NCI-H82 (cell line): ENCODE measurements around the gene ANXA10.
"Not testable (repeated sequence)": the region's sequence is repeated elsewhere in the genome, so short reads cannot be mapped to it uniquely, and the experiment has no call there.

Experiments used
- DNase-seq: peaks from one replicate; lab custom pipeline; 2025; lab: John Stamatoyannopoulos, UW

ANXA10 gene

GRCh38 chr4:168162604-168163003, 70.3 kb downstream of the ANXA10 start:
- DNase-seq: no peak

- no peak for DNase-seq
Measured at GRCh38 chr4:168163106-168163505, 70.8 kb downstream of the ANXA10 start.

DNA sequence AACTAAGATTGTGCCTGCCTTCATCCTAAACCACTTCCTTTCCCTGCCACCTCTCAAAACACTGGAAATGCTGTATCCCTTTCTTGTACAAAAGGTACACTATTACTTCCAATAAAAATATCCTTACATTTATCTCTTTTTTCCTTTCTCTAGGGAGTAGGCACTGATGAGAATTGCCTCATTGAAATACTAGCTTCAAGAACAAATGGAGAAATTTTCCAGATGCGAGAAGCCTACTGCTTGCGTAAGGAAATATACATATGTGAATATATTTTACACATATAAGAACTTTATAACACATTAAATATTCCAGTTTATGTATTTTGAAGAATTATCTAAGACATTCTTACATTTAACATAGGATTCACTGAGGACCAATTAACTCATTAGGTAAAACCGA, 71.7 kb downstream of the ANXA10 start:
- DNase-seq: no peak

DNA sequence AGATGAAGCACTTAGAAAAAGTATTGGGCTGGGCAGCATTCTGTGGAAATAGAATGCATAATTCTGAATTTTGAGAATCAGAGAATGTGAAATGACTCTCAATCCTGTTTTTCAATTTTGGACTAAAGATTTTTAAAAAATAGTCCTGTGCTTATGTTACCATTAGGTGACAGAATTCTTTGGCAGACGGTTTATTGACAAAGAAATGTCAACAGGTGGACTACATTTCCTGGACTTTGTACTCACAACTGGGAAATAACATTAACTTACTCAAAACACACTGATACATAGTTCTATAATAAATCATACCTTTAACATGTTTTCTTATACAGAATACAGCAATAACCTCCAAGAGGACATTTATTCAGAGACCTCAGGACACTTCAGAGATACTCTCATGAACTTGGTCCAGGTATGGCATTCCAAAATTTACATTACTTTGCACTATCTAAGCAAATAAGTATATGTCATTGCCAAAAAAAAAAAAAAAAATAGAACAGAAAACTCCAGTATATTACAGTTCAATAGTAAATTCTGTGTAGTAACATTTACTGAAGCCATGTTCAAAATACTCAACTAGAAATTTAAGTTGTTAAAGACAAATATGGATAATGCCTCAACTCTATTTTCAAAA, 72.7 kb downstream of the ANXA10 start:
- DNase-seq: no peak

DNA sequence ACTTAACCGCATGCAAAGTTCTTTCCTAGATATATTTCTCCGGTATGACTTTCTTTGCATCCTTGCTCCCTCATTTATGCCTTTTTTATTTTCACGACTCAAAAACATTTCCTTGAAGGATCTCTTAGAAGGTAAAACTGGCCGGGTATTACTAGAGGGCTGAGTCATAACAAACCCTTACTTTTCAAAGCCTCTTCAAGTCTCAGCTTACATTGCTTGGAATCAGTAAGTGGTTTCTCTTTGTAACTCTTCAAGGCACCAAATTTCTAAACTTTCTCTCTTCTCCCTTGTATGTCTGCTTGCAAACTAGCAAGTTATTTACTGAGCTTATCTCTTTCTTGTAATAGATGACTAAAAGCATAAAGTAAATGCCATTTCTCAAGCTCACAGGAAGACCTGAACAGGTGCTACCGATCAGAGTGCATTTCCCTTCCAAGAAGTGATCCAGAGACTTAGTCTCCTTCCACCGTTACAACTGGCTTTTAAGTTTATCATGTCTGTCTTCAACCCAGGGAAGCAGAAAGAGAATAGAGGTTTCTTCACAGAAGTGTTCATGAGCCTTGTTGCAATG, 75.5 kb downstream of the ANXA10 start:
- DNase-seq: no peak

DNA sequence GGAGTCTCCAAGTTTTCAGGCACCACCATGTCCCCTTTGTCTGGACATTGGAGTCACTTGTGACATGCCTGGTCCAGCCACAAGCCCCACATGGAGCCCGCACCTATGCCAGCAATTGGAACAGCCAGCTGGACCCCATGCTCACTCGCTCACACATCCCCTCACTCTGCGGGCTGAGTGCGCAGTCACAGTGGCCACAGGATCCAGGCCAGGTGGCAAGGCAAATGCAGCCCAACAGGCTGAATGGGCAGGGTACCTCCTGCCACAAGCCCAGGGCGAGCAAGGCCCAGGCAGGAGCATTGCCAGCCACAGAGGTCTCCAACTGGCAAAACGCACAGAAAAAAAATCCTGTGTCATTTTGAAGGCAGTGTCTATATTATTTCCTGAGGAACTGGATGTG, 82.0 kb downstream of the ANXA10 start:
- DNase-seq: no peak

GRCh38 chr4:168177546-168178149, 85.3 kb downstream of the ANXA10 start:
- DNase-seq: no peak

DNA sequence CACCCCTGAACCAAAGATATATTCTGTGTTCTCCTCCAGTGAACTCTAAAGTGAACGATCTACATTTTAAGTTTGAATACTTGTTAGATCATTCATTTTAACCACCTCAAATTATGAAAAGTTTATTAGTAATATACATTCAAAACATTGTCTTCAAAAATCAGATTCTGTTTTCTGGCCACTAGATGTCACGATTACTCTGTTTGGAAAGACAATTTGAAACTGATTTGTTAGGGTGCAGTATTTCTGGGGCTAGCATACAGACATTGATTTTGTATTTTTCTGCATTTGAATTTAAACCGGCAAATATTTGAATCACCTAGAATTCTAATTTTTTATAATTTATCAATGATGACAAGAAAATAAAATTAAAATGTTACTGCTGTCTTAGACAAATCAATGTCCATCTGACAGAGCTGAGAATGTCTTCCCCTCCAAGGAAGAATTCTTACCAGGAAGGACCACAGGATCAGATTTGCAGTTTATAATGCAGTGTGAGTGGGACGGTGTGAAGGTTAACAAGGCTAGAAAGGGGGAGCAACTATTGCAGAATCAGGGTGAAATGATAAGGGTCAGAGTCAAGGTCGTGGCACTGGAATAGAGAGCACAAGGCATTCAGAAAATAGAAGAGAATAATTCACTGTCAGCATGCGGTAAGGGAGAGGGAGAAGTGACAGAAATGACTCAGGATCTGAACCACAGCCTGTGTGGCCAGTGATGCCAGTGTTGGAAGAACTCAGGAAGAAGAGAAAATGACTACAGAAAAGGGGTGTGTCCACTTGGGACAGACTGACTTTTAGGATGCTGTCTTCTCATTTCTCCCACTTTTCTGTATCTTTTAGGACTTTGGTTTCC, 91.6 kb downstream of the ANXA10 start:
- peak; percentile 22 for DNase-seq

DNA sequence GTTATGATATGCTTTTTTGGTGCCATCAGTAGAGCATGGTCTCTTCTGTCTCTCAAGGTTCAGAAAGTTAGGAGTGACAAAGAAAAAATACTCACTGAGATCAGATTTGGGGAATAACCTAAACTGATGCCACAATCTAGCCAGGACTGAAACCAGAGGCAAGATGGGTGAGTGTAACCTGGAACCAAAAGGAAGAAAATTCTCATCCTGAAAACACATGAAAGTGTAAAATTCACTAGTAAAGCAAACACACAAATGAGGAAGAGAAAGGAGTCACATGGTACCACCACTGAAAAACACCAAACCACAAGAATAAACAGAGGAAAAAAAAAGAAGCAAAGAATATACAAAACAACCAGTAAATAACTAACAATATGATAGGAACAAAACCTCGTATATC, 96.4 kb downstream of the ANXA10 start:
- DNase-seq: no peak

DNA sequence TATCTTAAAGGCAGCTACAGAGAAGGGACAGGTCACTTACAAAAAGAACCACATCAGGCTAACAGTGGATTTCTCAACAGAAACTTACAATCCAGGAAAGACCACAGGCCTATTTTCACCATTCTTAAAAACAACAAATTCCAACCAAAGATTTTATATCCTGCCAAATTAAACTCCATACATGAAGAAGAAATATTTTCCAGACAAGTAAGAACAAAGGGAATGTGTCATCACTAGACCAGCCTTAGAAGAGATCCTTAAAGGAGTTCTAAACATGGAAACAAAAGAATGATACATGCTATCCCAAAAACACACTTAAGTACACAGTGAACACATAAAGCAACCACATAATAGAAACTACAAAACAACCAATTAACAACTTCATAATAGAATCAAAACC, 105.6 kb downstream of the ANXA10 start:
- no peak for DNase-seq

- no peak for DNase-seq
Measured at GRCh38 chr4:168199260-168199957, 107.1 kb downstream of the ANXA10 start.

DNA sequence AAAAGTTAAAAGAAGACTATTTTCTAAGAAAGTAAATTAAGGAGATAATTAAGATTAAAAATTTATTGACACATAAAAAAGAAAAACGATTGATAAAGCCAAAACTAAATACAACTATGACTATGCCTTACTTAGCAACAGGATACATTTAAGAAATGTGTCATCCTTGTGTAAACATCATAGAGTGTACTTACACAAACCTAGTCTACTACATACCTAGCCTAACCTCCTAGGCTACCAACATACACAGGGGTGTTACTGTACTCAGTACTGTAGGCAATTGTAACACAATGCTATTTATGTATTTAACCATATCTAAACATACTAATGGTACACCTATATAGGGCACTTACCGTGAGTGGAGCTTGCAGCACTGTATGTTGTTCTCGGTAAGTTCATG, 108.3 kb downstream of the ANXA10 start:
- DNase-seq: no peak

GRCh38 chr4:168203233-168203911, 111.0 kb downstream of the ANXA10 start:
- DNase-seq: no peak

DNA sequence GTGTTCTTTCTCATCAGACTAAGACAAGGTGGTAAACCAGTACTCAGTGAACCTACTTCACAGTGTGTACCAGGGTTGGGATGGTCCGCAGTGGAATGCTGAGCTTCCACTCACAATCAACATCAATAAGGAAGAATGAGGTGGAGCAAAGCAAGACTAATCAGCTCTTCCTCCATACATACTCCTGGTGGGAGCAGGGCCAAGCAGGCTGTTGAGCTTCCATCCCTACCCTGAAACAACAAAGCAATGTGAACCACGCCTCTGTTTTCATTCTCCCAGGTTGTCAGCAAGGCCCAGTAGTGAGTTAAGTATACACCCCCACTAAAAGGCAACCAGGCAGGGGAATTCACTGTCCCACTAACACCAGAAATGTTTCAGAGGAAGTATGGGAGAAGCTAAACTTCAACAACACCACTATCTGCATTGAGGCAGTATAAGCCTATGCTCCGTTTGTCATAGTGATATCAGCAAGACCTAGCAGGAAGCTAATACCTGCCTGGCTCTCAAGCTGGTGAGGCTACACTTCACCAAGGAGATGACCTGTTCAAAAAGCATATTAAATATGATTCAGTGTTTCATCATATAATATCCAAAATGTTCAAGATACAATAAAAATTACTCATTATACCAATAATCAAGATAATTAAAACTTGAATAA, 116.7 kb downstream of the ANXA10 start:
- no peak for DNase-seq

DNA sequence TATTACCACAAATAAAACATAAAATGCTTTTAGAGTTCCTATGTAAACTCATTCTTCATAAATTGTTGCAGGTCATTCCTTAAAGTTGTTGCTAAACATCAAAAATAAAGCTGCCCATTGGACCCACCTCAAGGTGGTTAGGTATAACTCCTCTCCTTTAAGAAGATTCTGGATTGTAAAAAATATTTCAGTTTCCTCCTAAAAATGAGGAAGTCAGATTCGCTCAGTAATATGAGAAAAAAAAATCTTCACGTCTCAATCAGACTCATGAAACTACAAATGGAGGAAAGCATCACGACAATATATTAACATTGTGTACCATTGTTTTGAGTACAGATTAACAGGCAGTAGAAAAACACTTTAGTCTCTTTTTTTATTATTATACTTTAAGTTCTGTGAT, 120.3 kb downstream of the ANXA10 start:
- DNase-seq: no peak

- DNase-seq: not testable (repeated sequence)
Measured at GRCh38 chr4:168213511-168213910, 121.2 kb downstream of the ANXA10 start.

DNA sequence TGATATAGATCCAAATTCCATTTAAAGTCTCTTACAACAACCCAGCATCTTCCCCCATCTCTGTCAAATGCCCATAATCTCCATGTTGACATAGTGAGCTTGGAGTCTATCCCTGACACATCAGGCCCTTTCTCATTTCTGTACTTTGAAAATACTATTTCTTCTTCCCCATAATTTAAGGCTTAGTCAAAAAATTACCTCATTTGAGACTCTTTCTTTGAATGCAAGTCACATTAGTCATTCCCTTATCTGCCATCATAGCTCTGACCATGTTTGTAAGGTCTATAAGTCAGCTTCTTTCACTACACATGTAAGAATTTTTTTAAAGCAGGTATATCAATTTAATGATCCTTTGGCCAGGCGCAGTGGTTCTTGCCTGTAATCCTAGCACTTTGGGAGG, 126.3 kb downstream of the ANXA10 start:
- DNase-seq: no peak

GRCh38 chr4:168220893-168221292, 128.6 kb downstream of the ANXA10 start:
- DNase-seq: no peak

DNA sequence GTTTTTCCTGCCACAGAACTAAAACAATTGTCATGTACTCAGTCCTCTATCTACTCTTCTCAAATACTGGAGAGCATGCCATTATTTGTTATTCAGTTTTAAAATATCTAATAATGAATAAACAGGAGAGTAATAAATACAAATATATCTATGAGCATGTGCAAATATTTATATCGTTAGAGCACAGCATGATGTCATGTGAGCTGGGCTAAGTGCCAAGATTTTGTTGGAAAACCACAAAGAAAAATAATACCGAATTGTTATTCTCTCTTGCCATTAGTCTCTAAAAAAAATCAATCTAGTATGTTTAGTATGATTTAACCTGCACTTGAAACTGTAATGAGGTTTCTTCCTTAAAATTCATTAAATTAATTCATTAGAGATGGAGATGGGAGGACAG, 129.0 kb downstream of the ANXA10 start:
- DNase-seq: no peak
